ENCODE results near the gene EFEMP2. TPM values are rescaled to one million over a fixed set of nuclear protein-coding genes. Genes with fewer than 3 reads are reported as not detected.

The EFEMP2 gene
- total and polyA plus RNA-seq, 2 donors (not counting 1 experiment from before 2014, with no cell fraction given), result 74.0 to 161 TPM

DNA sequence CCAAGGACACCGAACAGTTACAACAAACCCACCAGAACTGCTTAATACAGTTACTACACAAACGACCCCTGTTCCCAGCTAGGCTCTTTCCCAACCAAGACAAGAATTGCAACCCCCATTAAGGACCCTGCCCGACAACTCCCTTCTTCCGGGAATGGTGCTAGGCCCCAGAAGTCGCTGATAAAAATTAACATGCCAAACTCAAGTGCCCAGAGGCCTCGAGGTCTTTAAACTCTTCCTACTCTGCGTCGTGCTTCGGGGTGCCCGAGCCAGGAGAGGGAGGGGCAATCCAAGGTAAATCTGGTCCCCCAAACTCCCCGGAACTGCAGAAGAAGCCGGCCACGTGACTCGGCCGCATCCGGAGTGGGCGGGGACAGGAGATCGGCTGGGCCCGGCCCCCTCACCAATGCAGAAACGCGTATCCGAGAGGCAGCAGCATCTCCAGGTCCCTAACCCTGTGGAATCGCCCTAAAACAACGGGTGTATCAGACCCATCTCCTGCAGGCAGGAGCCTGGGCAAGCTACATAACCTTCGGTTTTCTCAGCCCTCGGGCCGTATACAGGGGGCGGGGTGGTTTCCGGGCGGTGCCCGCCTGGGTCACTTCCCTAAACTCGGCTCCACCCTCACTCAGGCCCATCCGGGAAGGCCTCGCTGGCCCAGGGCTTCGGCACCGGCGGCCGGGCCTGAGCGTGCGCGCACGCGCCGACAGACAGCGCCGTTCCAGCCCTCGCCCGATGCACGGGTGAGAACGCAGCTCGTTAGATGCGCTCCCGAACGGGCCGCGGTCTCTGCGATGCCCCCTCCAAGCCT lies 15.7 kb downstream of the EFEMP2 start:
- Histone ChIP-seq H3K36me3 (ENCODE audit: control insufficient read depth, insufficient read depth, low read length) (peaks cover 46% of the 10 kb centered on the region), H3K27ac (ENCODE audit: insufficient read depth, low read length) (peak overlapping the region; percentile 86), H3K79me2 (ENCODE audit: control insufficient read depth, insufficient read depth, low read length) (peaks cover 62% of the 10 kb centered on the region), H4K20me1 (ENCODE audit: control insufficient read depth, extremely low read depth, insufficient read depth, low read length) (peaks cover 8% of the 10 kb centered on the region), H3K4me2 (ENCODE audit: extremely low read depth, insufficient read depth, low read length) (peak overlapping the region; percentile 98), H3K4me3 (replicated peaks in 1 of 4; ENCODE audit: control extremely low read depth in 1 of 4, insufficient read depth in 1 of 4, low read depth in 3 of 4, low read length in 4 of 4) (peak overlapping the region; percentile 95 to 99 (median 97)), H3K9me3 (ENCODE audit: control insufficient read depth, insufficient read depth, low read depth, low read length) (no peaks in the 10 kb centered on the region), H2AFZ (ENCODE audit: low read length) (no peak overlapping the region), H3K9ac (ENCODE audit: insufficient read depth, low read length) (peak overlapping the region; percentile 92), H3K4me1 (ENCODE audit: control insufficient read depth, extremely low read depth, insufficient read depth, low read length) (peaks cover 30% of the 10 kb centered on the region), H3K27me3 (ENCODE audit: control insufficient read depth, insufficient read depth, low read length) (no peaks in the 10 kb centered on the region)
- no peak for TF ChIP-seq EZH2 (IDR thresholded peaks at IDR 0.05; ENCODE audit: low read length, missing control alignments)
- TF ChIP-seq, protein P1, sequence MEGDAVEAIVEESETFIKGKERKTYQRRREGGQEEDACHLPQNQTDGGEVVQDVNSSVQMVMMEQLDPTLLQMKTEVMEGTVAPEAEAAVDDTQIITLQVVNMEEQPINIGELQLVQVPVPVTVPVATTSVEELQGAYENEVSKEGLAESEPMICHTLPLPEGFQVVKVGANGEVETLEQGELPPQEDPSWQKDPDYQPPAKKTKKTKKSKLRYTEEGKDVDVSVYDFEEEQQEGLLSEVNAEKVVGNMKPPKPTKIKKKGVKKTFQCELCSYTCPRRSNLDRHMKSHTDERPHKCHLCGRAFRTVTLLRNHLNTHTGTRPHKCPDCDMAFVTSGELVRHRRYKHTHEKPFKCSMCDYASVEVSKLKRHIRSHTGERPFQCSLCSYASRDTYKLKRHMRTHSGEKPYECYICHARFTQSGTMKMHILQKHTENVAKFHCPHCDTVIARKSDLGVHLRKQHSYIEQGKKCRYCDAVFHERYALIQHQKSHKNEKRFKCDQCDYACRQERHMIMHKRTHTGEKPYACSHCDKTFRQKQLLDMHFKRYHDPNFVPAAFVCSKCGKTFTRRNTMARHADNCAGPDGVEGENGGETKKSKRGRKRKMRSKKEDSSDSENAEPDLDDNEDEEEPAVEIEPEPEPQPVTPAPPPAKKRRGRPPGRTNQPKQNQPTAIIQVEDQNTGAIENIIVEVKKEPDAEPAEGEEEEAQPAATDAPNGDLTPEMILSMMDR (conservative IDR thresholded peaks at IDR 0.05 in 1 of 2, IDR thresholded peaks at IDR 0.05 in 1 of 2; ENCODE audit: low read depth in 1 of 2, low read length in 2 of 2), result no peak
- DNase-seq (ENCODE audit: low read depth in 2 of 2), result peak; percentile 56 to 68

- Histone ChIP-seq H3K9me3 (ENCODE audit: control insufficient read depth, insufficient read depth, low read depth, low read length) (no peaks in the 10 kb centered on the region), H3K27ac (ENCODE audit: insufficient read depth, low read length) (peak overlapping the region; percentile 86), H4K20me1 (ENCODE audit: control insufficient read depth, extremely low read depth, insufficient read depth, low read length) (peaks cover 8% of the 10 kb centered on the region), H3K4me2 (ENCODE audit: extremely low read depth, insufficient read depth, low read length) (peak overlapping the region; percentile 98), H3K79me2 (ENCODE audit: control insufficient read depth, insufficient read depth, low read length) (peaks cover 52% of the 10 kb centered on the region), H2AFZ (ENCODE audit: low read length) (no peak overlapping the region), H3K4me3 (replicated peaks in 1 of 4; ENCODE audit: control extremely low read depth in 1 of 4, insufficient read depth in 1 of 4, low read depth in 3 of 4, low read length in 4 of 4) (peak overlapping the region; percentile 95 to 99 (median 97)), H3K9ac (ENCODE audit: insufficient read depth, low read length) (no peak overlapping the region), H3K4me1 (ENCODE audit: control insufficient read depth, extremely low read depth, insufficient read depth, low read length) (peaks cover 24% of the 10 kb centered on the region), H3K36me3 (ENCODE audit: control insufficient read depth, insufficient read depth, low read length) (peaks cover 50% of the 10 kb centered on the region), H3K27me3 (ENCODE audit: control insufficient read depth, insufficient read depth, low read length) (no peaks in the 10 kb centered on the region)
- no peak for TF ChIP-seq EZH2 (IDR thresholded peaks at IDR 0.05; ENCODE audit: low read length, missing control alignments)
- TF ChIP-seq, protein P1 (conservative IDR thresholded peaks at IDR 0.05 in 1 of 2, IDR thresholded peaks at IDR 0.05 in 1 of 2; ENCODE audit: low read depth in 1 of 2, low read length in 2 of 2), result no peak
- no peak for DNase-seq (ENCODE audit: low read depth in 2 of 2)
Measured at GRCh38 chr11:65855927-65856363, 16.7 kb downstream of the EFEMP2 start.

DNA sequence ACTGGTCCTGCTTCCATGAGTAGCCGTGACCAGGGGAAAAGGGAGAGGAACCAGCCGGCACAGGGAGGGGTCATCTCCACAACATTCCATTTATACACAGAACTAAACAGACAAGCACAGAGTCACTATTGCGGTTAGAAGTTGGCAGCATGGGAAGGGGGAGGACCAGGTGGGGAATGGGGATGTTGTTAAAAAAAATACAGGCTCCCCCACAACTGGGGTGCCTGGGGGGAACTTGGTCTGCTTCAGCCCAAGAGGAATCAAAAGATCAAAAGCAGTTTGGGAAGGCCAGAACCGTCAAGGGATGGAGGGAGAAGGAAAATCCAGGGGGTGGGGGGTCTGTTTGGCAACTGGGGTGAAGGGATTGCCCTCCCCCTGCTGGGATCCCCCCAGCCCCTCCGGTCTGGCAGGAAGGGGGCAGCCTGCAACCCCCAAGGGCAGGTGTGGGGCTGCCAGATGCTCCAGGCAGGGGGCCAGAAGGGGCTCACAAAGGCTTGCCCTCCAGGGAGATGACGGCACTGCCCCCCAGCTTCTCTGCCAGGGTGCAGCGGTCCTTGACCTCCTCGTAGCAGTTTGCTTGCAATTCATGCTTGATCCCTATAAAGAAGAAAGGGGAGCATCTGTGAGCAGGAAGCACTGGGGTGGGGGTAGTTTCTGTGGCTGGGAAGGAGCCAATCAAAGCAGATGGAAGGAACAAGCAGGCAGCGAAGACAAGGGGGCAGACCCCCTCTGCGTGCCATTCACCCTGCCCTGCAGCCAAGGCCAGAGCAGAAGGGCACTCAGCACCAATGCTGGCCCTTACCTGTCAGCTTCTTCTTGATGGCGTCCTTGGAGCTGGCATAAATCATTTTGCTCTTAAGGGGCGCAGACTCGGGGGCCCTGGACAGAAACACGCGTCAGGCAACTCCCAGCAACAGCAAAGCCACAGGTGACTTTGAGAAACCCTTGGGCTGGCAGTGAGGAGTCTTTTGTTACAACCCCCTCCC lies 17.5 kb downstream of the EFEMP2 start:
- peak overlapping the region in 2 of 4 experiments; percentile 96 to 98 for H3K4me3 ChIP-seq (replicated peaks in 1 of 4; ENCODE audit: control extremely low read depth in 1 of 4, insufficient read depth in 1 of 4, low read depth in 3 of 4, low read length in 4 of 4)
- H4K20me1 ChIP-seq (ENCODE audit: control insufficient read depth, extremely low read depth, insufficient read depth, low read length), result peaks cover 8% of the 10 kb centered on the region
- DNase-seq (ENCODE audit: low read depth in 2 of 2), result no peak
- no peaks in the 10 kb centered on the region for H3K27me3 ChIP-seq (ENCODE audit: control insufficient read depth, insufficient read depth, low read length)
- peaks cover 49% of the 10 kb centered on the region for H3K79me2 ChIP-seq (ENCODE audit: control insufficient read depth, insufficient read depth, low read length)
- no peak overlapping the region for H3K9ac ChIP-seq (ENCODE audit: insufficient read depth, low read length)
- peaks cover 52% of the 10 kb centered on the region for H3K36me3 ChIP-seq (ENCODE audit: control insufficient read depth, insufficient read depth, low read length)
- TF ChIP-seq EZH2 (IDR thresholded peaks at IDR 0.05; ENCODE audit: low read length, missing control alignments), result no peak
- TF ChIP-seq, protein P1 (conservative IDR thresholded peaks at IDR 0.05 in 1 of 2, IDR thresholded peaks at IDR 0.05 in 1 of 2; ENCODE audit: low read depth in 1 of 2, low read length in 2 of 2), result no peak
- no peak overlapping the region for H3K27ac ChIP-seq (ENCODE audit: insufficient read depth, low read length)
- peaks cover 24% of the 10 kb centered on the region for H3K4me1 ChIP-seq (ENCODE audit: control insufficient read depth, extremely low read depth, insufficient read depth, low read length)
- H3K9me3 ChIP-seq (ENCODE audit: control insufficient read depth, insufficient read depth, low read depth, low read length), result no peaks in the 10 kb centered on the region
- H2AFZ ChIP-seq (ENCODE audit: low read length), result no peak overlapping the region
- peak overlapping the region; percentile 98 for H3K4me2 ChIP-seq (ENCODE audit: extremely low read depth, insufficient read depth, low read length)
